ENCODE results near the gene SNAP47. TPM values are rescaled to one million over a fixed set of nuclear protein-coding genes. Genes with fewer than 3 reads are reported as not detected.

Gene SNAP47
- polyA plus RNA-seq, 1 donor from 2014 or later = 56.0 TPM

DNA sequence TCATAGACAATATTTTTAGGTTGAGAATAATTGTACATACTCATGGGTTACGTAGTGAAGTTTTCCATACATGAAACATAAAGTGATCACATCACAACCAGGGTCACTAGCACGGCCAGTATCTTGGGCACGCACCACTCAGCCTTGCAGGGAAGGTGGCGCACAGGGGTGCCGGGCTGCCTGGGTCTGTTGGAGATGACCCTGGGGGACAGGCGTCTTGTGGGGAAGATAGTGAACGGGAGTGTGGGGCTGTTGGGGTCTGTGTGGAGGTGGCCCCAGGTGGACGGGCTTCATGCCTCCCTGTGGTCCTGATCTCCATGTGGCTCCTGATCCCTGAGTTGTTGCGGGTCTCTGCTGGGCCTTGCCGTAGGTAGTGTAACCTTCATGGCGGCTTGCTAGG lies 41.9 kb downstream of the SNAP47 start:
- no peak overlapping the region for H3K27ac ChIP-seq (ENCODE audit: low read length)
- H3K9me3 ChIP-seq (ENCODE audit: low read length) = no peaks in the 10 kb centered on the region
- H3K9me2 ChIP-seq (ENCODE audit: insufficient read depth, low read length) = no peaks in the 10 kb centered on the region
- no peaks in the 10 kb centered on the region for H3K36me3 ChIP-seq (ENCODE audit: insufficient read depth, low read length)
- no peak overlapping the region for H2AFZ ChIP-seq (ENCODE audit: low read depth, low read length)
- no peak overlapping the region for H3K4me2 ChIP-seq (ENCODE audit: low read length)
- H3K4me3 ChIP-seq (ENCODE audit: low read length) = no peak overlapping the region
- TF ChIP-seq EP300 (conservative IDR thresholded peaks at IDR 0.05; ENCODE audit: poor library complexity, severe bottlenecking) (no peak), SMC3 (conservative IDR thresholded peaks at IDR 0.05; ENCODE audit: poor library complexity) (no peak), CTCF (IDR thresholded peaks at IDR 0.05; ENCODE audit: poor library complexity, severe bottlenecking) (no peak), RAD21 (conservative IDR thresholded peaks at IDR 0.05) (no peak), EZH2 (IDR thresholded peaks at IDR 0.05; ENCODE audit: borderline replicate concordance, insufficient read depth, low read length, poor library complexity, severe bottlenecking) (no peak), POLR2AphosphoS5 (IDR thresholded peaks at IDR 0.05) (no peak), MXI1 (conservative IDR thresholded peaks at IDR 0.05; ENCODE audit: poor library complexity, severe bottlenecking) (no peak), REST (IDR thresholded peaks at IDR 0.05; ENCODE audit: borderline replicate concordance) (no peak)
- H3K79me2 ChIP-seq (replicated peaks; ENCODE audit: insufficient read depth, low read length) = no peaks in the 10 kb centered on the region
- H3F3A ChIP-seq (ENCODE audit: insufficient read depth, low read length, poor library complexity, severe bottlenecking) = no peaks in the 10 kb centered on the region
- no peak overlapping the region for H3K9ac ChIP-seq (ENCODE audit: low read length)
- no peaks in the 10 kb centered on the region for H3K27me3 ChIP-seq (ENCODE audit: insufficient read depth, low read depth, low read length)
- H4K20me1 ChIP-seq (ENCODE audit: insufficient read depth) = no peaks in the 10 kb centered on the region

DNA sequence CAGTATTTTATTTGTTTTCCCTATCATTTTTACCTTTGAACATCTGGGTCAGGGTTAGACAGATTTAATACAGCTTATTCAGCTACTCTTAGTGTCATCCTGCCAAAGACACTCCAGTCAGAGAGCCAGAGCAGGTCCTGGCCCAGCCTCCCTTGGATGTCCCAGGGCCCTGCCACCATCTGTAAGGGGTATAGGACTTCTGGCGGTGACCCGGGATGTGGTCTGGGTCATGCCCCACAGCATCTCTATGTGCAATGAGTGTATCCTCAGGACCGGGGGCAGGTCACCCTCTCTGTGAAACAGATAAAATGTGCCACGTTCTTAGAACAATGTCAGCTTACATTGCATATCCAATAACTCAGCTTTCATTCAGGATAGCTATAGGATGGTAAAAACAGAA lies 42.4 kb downstream of the SNAP47 start:
- H3K36me3 ChIP-seq (ENCODE audit: insufficient read depth, low read length) = no peaks in the 10 kb centered on the region
- no peaks in the 10 kb centered on the region for H3K9me2 ChIP-seq (ENCODE audit: insufficient read depth, low read length)
- no peak overlapping the region for H3K27ac ChIP-seq (ENCODE audit: low read length)

More for the DNA sequence above, 42.4 kb downstream of the SNAP47 start:
- no peaks in the 10 kb centered on the region for H4K20me1 ChIP-seq (ENCODE audit: insufficient read depth)
- H3K9ac ChIP-seq (ENCODE audit: low read length) = no peak overlapping the region
- H3K27me3 ChIP-seq (ENCODE audit: insufficient read depth, low read depth, low read length) = no peaks in the 10 kb centered on the region
- no peaks in the 10 kb centered on the region for H3K79me2 ChIP-seq (replicated peaks; ENCODE audit: insufficient read depth, low read length)
- H3K4me2 ChIP-seq (ENCODE audit: low read length) = no peak overlapping the region
- no peak overlapping the region for H2AFZ ChIP-seq (ENCODE audit: low read depth, low read length)
- H3F3A ChIP-seq (ENCODE audit: insufficient read depth, low read length, poor library complexity, severe bottlenecking) = no peaks in the 10 kb centered on the region
- H3K4me3 ChIP-seq (ENCODE audit: low read length) = no peak overlapping the region
- TF ChIP-seq CTCF (IDR thresholded peaks at IDR 0.05; ENCODE audit: poor library complexity, severe bottlenecking) (no peak), TAF1 (IDR thresholded peaks at IDR 0.05; ENCODE audit: low read depth) (no peak), SMC3 (conservative IDR thresholded peaks at IDR 0.05; ENCODE audit: poor library complexity) (no peak), MXI1 (conservative IDR thresholded peaks at IDR 0.05; ENCODE audit: poor library complexity, severe bottlenecking) (no peak), POLR2AphosphoS5 (IDR thresholded peaks at IDR 0.05) (no peak), EP300 (conservative IDR thresholded peaks at IDR 0.05; ENCODE audit: poor library complexity, severe bottlenecking) (no peak), RAD21 (conservative IDR thresholded peaks at IDR 0.05) (no peak), EZH2 (IDR thresholded peaks at IDR 0.05; ENCODE audit: borderline replicate concordance, insufficient read depth, low read length, poor library complexity, severe bottlenecking) (no peak), REST (IDR thresholded peaks at IDR 0.05; ENCODE audit: borderline replicate concordance) (no peak)
- H3K9me3 ChIP-seq (ENCODE audit: low read length) = no peaks in the 10 kb centered on the region
